K562 (cell line): ENCODE measurements around the gene PRR14. TPM values are rescaled to one million over a fixed set of nuclear protein-coding genes. Genes with fewer than 3 reads are reported as not detected.
A peak's percentile ranks its signal among the peaks of the same experiment; 100 is the strongest.

Experiments used
- ATAC-seq: fragments of 200-7000 bp; cut with Tn5 transposase; 3 replicates; pipeline ENCODE4 v1.9.1; 2020; ENCODE audit warnings: moderate library complexity
- BruUV-seq: library from RNA; stranded (reverse); fragments of 400-500 nt; replicated peaks from 2 replicates; lab custom pipeline; 2021; lab: Mats Ljungman, UMichigan
- CTCF ChIA-PET: fragments of 300-600 bp; formaldehyde crosslinking; extraction: SDS; loops from one replicate; lab custom pipeline; 2021; ENCODE audit warnings: low intra/inter-chr PET ratio; lab: Yijun Ruan, JAX
- POLR2A ChIA-PET: fragments of 300-600, 350-650 bp; sonication (Branson Sonifier 250); formaldehyde crosslinking; extraction: SDS; loops from one replicate; lab custom pipeline; 2021; ENCODE audit warnings: antibody characterized with exemption, inconsistent platforms; lab: Yijun Ruan, JAX
- DNase-seq, 4 experiments: peaks; one replicate each; pipeline versions ENCODE4 v3.0.0 to v3.0.0-alpha.2; 2011 to 2018; ENCODE audit warnings: low spot score in 3 of 4, mixed read lengths in 3 of 4; ENCODE audit errors: extremely low read depth in 1 of 4
- FAIRE-seq: peaks from 2 replicates; lab custom pipeline; 2011; peaks lifted over from hg19 to GRCh38; lab: Jason Lieb, UNC
- H2AFZ ChIP-seq: 2 replicates; pipeline ENCODE4 v1.6.0; 2011; ENCODE audit warnings: low read depth, low read length, control low read depth, inconsistent platforms
- H3K27ac ChIP-seq: fragments of 200-600 bp; 3 replicates; pipeline ENCODE4 v1.8.0; 2011; ENCODE audit warnings: low read depth, mild to moderate bottlenecking, control low read depth, inconsistent platforms, low read length, moderate library complexity, mixed read lengths; ENCODE audit errors: extremely low read depth
- H3K27me3 ChIP-seq, 2 experiments: fragments of 300-600 bp in 1 of 2; 2 replicates in 1 of 2; 3 replicates in 1 of 2; pipeline versions ENCODE4 v1.6.0 to v1.8.0; 2011; ENCODE audit warnings: inconsistent platforms in 2 of 2, low read length in 2 of 2, mild to moderate bottlenecking in 1 of 2, mixed read lengths in 1 of 2, moderate library complexity in 1 of 2; ENCODE audit not compliant: control insufficient read depth in 2 of 2, insufficient read depth in 2 of 2
- H3K36me3 ChIP-seq: fragments of 300-600 bp; 3 replicates; pipeline ENCODE4 v1.8.0; 2011; ENCODE audit warnings: mild to moderate bottlenecking, low read length, inconsistent platforms; ENCODE audit not compliant: control insufficient read depth, insufficient read depth
- H3K4me1 ChIP-seq, 2 experiments: fragments of 200-600 bp in 1 of 2; replicated peaks in 1 of 2; 2 replicates in 1 of 2; 3 replicates in 1 of 2; pipeline versions ENCODE4 v1.5.1 to v1.8.0; 2011; ENCODE audit warnings: inconsistent platforms in 2 of 2, low read length in 2 of 2, mild to moderate bottlenecking in 1 of 2, mixed read lengths in 1 of 2, moderate library complexity in 1 of 2; ENCODE audit not compliant: control insufficient read depth in 2 of 2, insufficient read depth in 2 of 2
- H3K4me2 ChIP-seq: 2 replicates; pipeline ENCODE4 v1.6.1; 2011; ENCODE audit warnings: low read length, control low read depth, inconsistent platforms, mixed read lengths; ENCODE audit not compliant: insufficient read depth
- H3K4me3 ChIP-seq: fragments of 200-600 bp; sonication (generic), shearing (Covaris generic); 2 replicates; pipeline ENCODE4 v1.5.1; 2016; ENCODE audit warnings: control low read depth, inconsistent platforms
- H3K79me2 ChIP-seq: fragments of 200-600 bp; 3 replicates; pipeline ENCODE4 v1.8.0; 2011; ENCODE audit warnings: low read length, inconsistent platforms; ENCODE audit not compliant: control insufficient read depth, insufficient read depth
- H3K9ac ChIP-seq, 2 experiments: 2 replicates each; pipeline versions ENCODE4 v1.6.0 to v1.6.1; 2011; ENCODE audit warnings: low read depth in 2 of 2, low read length in 2 of 2, control low read depth in 1 of 2, inconsistent platforms in 1 of 2, mild to moderate bottlenecking in 1 of 2, mixed read lengths in 1 of 2; ENCODE audit not compliant: insufficient read depth in 1 of 2
- H3K9me1 ChIP-seq: one replicate; pipeline ENCODE4 v1.6.0; 2011; ENCODE audit warnings: inconsistent platforms, mild to moderate bottlenecking, low read length, moderate library complexity; ENCODE audit not compliant: control insufficient read depth, insufficient read depth
- H3K9me3 ChIP-seq: replicated peaks from 2 replicates; pipeline ENCODE4 v1.5.1; 2011; ENCODE audit warnings: low read depth, low read length, inconsistent platforms; ENCODE audit not compliant: control insufficient read depth, insufficient read depth
- H4K20me1 ChIP-seq: replicated peaks from 2 replicates; pipeline ENCODE4 v1.6.1; 2011; ENCODE audit warnings: low read length, inconsistent platforms, mixed read lengths; ENCODE audit not compliant: control insufficient read depth, insufficient read depth
- DACH1 ChIP-seq: fragments of 450-650 bp; IDR thresholded peaks from 2 replicates; pipeline ENCODE4 v1.6.1; 2018; ENCODE audit not compliant: partially characterized antibody
- L3MBTL2 ChIP-seq: fragments of 450-650 bp; IDR thresholded peaks from 2 replicates; pipeline ENCODE4 v1.6.1; 2016; ENCODE audit warnings: mild to moderate bottlenecking, moderate library complexity
- MBD2 ChIP-seq: sonication (generic); IDR thresholded peaks from 2 replicates; pipeline ENCODE4 v1.6.1; 2016; ENCODE audit warnings: low read depth, borderline replicate concordance
- NR2C1 ChIP-seq, 2 experiments: fragments of 450-650 bp; IDR thresholded peaks; 2 replicates each; pipeline ENCODE4 v1.6.1; 2017; ENCODE audit warnings: mild to moderate bottlenecking in 2 of 2, antibody characterized with exemption in 1 of 2, inconsistent platforms in 1 of 2, missing compliant biosample characterization in 1 of 2, missing genetic modification characterization in 1 of 2
- NR2C2 ChIP-seq, 2 experiments: fragments of 200-800 bp in 1 of 2; sonication (Bioruptor generic) in 1 of 2; sonication (generic) in 1 of 2; formaldehyde crosslinking in 1 of 2; IDR thresholded peaks; 2 replicates each; pipeline versions ENCODE4 v1.6.1 to v1.8.0; 2016 to 2022; ENCODE audit warnings: mild to moderate bottlenecking in 1 of 2, missing compliant biosample characterization in 1 of 2, missing genetic modification characterization in 1 of 2, missing genetic modification reagents in 1 of 2
- POLR2G ChIP-seq: fragments of 200-400 bp; formaldehyde crosslinking; IDR thresholded peaks from 2 replicates; pipeline ENCODE4 v1.6.1; 2017; ENCODE audit warnings: low read depth, mild to moderate bottlenecking, antibody characterized with exemption, low read length, moderate library complexity
- RBFOX2 ChIP-seq: fragments of 200-400 bp; formaldehyde crosslinking; IDR thresholded peaks from 2 replicates; pipeline ENCODE4 v1.6.1; 2017; ENCODE audit warnings: low read depth, mild to moderate bottlenecking, low read length, moderate library complexity
- SIRT6 ChIP-seq: IDR thresholded peaks from one replicate; pipeline ENCODE4 v1.6.1; 2012; ENCODE audit warnings: low read depth, mild to moderate bottlenecking, control low read depth, inconsistent platforms, low read length, moderate library complexity
- WGBS: fragments of 100-300 bp; shearing (Covaris generic); methylation state at CpG from one replicate; pipeline ENCODE4 v1.1.6; 2016; ENCODE audit warnings: low coverage, mixed read lengths; ENCODE audit not compliant: insufficient coverage; ENCODE audit errors: missing lambda C conversion rate; 5-methylcytosine and 5-hydroxymethylcytosine counted together
- in situ Hi-C: fragments of 300-500 bp; cut with MboI; formaldehyde crosslinking; loops from 4 replicates; pipeline ENCODE4 v1.15.0; 2018; ENCODE audit warnings: inconsistent platforms, mixed read lengths
- intact Hi-C: fragments of 100-400 bp; cut with micrococcal nuclease; formaldehyde crosslinking; loops from 2 replicates; pipeline ENCODE4 v1.14.2; 2022
- polyA plus RNA-seq, 8 experiments: library from polyadenylated mRNA; depleted of rRNA in 4 of 8; stranded (reverse) in 5 of 8; unstranded in 3 of 8; fragments of >200 nt; fragmentation: Nextera tagmentation in 2 of 8; fragmentation: Illumina TruSeq in 1 of 8; extraction: Ambion mirVana in 2 of 8; extraction: Trizol in 1 of 8; gene quantifications; 2 replicates each; pipeline versions ENCODE4 v1.2.1 to v1.2.3, GENCODE V29; 2011 to 2014; ENCODE audit warnings: inconsistent platforms in 1 of 8, missing spikeins in 1 of 8
- total RNA-seq, 7 experiments: library from RNA; depleted of rRNA in 6 of 7; stranded (reverse); fragments of >200 nt in 6 of 7; fragmentation: Illumina TruSeq in 2 of 7; extraction: Trizol in 2 of 7; gene quantifications; 2 replicates each; pipeline versions ENCODE4 v1.2.1 to v1.2.3, GENCODE V29; 2011 to 2021; ENCODE audit warnings: low replicate concordance in 1 of 7
- TF ChIP-seq, protein P1 (sequence below): sonication (generic); formaldehyde crosslinking; IDR thresholded peaks from 2 replicates; pipeline ENCODE4 v1.8.1; 2023; ENCODE audit warnings: mild to moderate bottlenecking, missing genetic modification reagents
- TF ChIP-seq, protein P2 (sequence below): fragments of 450-650 bp; formaldehyde crosslinking; IDR thresholded peaks from 2 replicates; pipeline ENCODE4 v1.4.0; 2020; ENCODE audit warnings: mild to moderate bottlenecking, moderate library complexity

Gene PRR14
- total and polyA plus RNA-seq, 9 of the 15 experiments (the other 6 are each of a cell fraction or from before 2014, with no cell fraction given): 2.2 to 63.1 (median 11.5) TPM

DNA sequence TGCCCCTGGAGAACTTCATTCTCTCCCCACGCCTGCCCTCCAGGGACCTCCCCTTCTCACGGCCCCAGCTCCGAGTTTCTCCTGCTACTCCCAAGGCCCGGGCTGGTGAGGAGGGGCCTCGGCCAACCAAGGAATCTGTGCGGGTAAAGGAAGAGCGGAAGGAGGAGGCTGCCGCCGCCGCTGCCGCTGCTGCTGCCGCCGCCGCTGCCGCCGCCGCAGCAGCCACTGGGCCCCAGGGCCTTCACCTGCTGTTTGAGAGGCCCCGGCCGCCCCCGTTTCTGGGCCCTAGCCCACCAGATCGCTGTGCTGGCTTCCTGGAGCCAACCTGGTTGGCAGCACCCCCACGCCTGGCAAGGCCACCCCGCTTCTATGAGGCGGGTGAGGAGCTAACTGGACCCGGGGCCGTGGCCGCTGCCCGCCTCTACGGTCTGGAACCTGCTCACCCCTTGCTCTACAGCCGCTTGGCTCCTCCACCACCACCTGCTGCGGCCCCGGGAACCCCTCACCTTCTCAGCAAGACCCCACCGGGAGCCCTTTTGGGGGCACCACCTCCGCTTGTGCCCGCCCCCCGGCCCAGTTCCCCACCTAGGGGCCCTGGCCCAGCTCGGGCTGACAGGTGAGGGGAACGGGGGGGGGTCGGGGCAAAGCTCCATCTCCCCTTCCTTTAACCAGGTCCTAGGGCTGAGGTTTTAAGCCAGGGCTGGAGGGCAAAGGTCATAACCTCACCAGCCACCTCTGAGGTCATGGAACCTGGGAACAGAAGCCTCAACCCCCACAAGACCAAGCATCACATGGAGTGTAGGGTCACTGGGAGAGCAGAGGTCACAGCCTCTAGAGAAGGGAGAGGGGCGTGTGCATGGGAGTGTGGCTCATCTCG, 18.5 kb downstream of the PRR14 start:
- intact Hi-C loops: no loop called here
- H3K9me3 ChIP-seq: no peaks in the 10 kb centered on the region
- H3K79me2 ChIP-seq: no peaks in the 10 kb centered on the region; the same call in 2 of the 3 replicates
- no TSS peak for BruUV-seq
- DNase-seq (no peak), ATAC-seq (peak; percentile 10; the same call in 2 of the 3 replicates), FAIRE-seq (no peak)
- H3K27ac ChIP-seq: no peak overlapping the region
- H3K4me2 ChIP-seq: no peak overlapping the region
- peaks cover 0 to 23% of the 10 kb centered on the region in 2 experiments; a peak in 2 of 5 replicates for H3K4me1 ChIP-seq
- in situ Hi-C loops: no loop called here
- H3K27me3 ChIP-seq: no peaks in the 10 kb centered on the region
- 0 out of 2 replicates have a peak, but pooled peaks cover 3% of the 10 kb centered on the region for H4K20me1 ChIP-seq
- 87% methylated on average over 27 of the region's 41 CpGs for WGBS
- no peak for TF ChIP-seq DACH1
- no peak for TF ChIP-seq L3MBTL2
- peak; percentile 83 for TF ChIP-seq NR2C1 (IDR thresholded peaks at IDR 0.05)
- TF ChIP-seq NR2C1 (tag; IDR thresholded peaks at IDR 0.05): peak; percentile 80
- TF ChIP-seq, protein P1, sequence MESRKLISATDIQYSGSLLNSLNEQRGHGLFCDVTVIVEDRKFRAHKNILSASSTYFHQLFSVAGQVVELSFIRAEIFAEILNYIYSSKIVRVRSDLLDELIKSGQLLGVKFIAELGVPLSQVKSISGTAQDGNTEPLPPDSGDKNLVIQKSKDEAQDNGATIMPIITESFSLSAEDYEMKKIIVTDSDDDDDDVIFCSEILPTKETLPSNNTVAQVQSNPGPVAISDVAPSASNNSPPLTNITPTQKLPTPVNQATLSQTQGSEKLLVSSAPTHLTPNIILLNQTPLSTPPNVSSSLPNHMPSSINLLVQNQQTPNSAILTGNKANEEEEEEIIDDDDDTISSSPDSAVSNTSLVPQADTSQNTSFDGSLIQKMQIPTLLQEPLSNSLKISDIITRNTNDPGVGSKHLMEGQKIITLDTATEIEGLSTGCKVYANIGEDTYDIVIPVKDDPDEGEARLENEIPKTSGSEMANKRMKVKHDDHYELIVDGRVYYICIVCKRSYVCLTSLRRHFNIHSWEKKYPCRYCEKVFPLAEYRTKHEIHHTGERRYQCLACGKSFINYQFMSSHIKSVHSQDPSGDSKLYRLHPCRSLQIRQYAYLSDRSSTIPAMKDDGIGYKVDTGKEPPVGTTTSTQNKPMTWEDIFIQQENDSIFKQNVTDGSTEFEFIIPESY: peak; percentile 50; the same call in 1 of the 2 replicates
- no peak for TF ChIP-seq POLR2G
- TF ChIP-seq, protein P2, sequence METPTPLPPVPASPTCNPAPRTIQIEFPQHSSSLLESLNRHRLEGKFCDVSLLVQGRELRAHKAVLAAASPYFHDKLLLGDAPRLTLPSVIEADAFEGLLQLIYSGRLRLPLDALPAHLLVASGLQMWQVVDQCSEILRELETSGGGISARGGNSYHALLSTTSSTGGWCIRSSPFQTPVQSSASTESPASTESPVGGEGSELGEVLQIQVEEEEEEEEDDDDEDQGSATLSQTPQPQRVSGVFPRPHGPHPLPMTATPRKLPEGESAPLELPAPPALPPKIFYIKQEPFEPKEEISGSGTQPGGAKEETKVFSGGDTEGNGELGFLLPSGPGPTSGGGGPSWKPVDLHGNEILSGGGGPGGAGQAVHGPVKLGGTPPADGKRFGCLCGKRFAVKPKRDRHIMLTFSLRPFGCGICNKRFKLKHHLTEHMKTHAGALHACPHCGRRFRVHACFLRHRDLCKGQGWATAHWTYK (CRISPR knock-in tag): no peak
- TF ChIP-seq NR2C2 (CRISPR knock-in tag; IDR thresholded peaks at IDR 0.05): peak; percentile 54; the same call in 1 of the 2 replicates
- TF ChIP-seq NR2C2 (tag; IDR thresholded peaks at IDR 0.05): peak; percentile 73
- TF ChIP-seq MBD2: no peak
- TF ChIP-seq RBFOX2: peak; percentile 50
- TF ChIP-seq SIRT6: no peak
- POLR2A ChIA-PET: interaction anchor here (0.7 kb wide), 1 partner anchor 16 kb away, joined by 4 read pairs; no protein-coding TSS in a partner anchor
- CTCF ChIA-PET: no interaction called here
- H3K9me1 ChIP-seq: no peaks in the 10 kb centered on the region
- H2AFZ ChIP-seq: no peak overlapping the region
- peak overlapping the region in 1 of 2 experiments; percentile 2; a peak in 1 of 4 replicates for H3K9ac ChIP-seq
- H3K36me3 ChIP-seq: peaks cover 65% of the 10 kb centered on the region; the same call in 2 of the 3 replicates
- no peak overlapping the region for H3K4me3 ChIP-seq
